GM12878 (cell line): Measurements from ENCODE around the gene HACD4. TPM values are rescaled to one million over a fixed set of nuclear protein-coding genes. Genes with fewer than 3 reads are reported as not detected.

Source experiments
- ATAC-seq: fragments of 200-7000 bp; cut with Tn5 transposase; 3 replicates; pipeline ENCODE4 v1.9.1; 2020; ENCODE audit warnings: mild to moderate bottlenecking, moderate library complexity
- BruUV-seq: library from RNA; stranded (reverse); fragments of 400-500 nt; replicated peaks from 2 replicates; lab custom pipeline; 2021; lab: Mats Ljungman, UMichigan
- CTCF ChIA-PET: fragments of 300-600 bp; sonication (Branson Sonifier 250); formaldehyde crosslinking; extraction: SDS; loops from one replicate; lab custom pipeline; 2021; ENCODE audit warnings: inconsistent platforms; lab: Yijun Ruan, JAX
- POLR2A ChIA-PET: fragments of 350-600 bp; formaldehyde crosslinking; extraction: SDS; loops from one replicate; lab custom pipeline; 2021; ENCODE audit warnings: inconsistent platforms; lab: Charles Lee
- RAD21 ChIA-PET: fragments of 300-600 bp; sonication (Branson Sonifier 250); formaldehyde crosslinking; loops from one replicate; lab custom pipeline; 2023; ENCODE audit warnings: antibody characterized with exemption; ENCODE audit not compliant: unreplicated experiment; lab: Charles Lee
- SMC1A ChIA-PET: fragments of 300-600 bp; sonication (Branson Sonifier 250); formaldehyde crosslinking; loops from one replicate; lab custom pipeline; 2023; ENCODE audit not compliant: unreplicated experiment, uncharacterized antibody; lab: Charles Lee
- DNase-seq: peaks from one replicate; pipeline ENCODE4 v3.0.0-alpha.2; 2011; ENCODE audit warnings: low read depth, low spot score
- FAIRE-seq: peaks from 3 replicates; lab custom pipeline; 2011; peaks lifted over from hg19 to GRCh38; lab: Jason Lieb, UNC
- H2AFZ ChIP-seq: 2 replicates; pipeline ENCODE4 v1.6.0; 2011; ENCODE audit warnings: low read depth, low read length, control low read depth; ENCODE audit not compliant: control insufficient read depth
- H3K27ac ChIP-seq: 2 replicates; pipeline ENCODE4 v1.5.1; 2011; ENCODE audit warnings: control low read depth; ENCODE audit not compliant: control insufficient read depth, insufficient read depth
- H3K27me3 ChIP-seq, 2 experiments: replicated peaks in 1 of 2; 2 replicates each; pipeline versions ENCODE4 v1.6.0 to v1.6.1; 2011; ENCODE audit warnings: low read length in 1 of 2; ENCODE audit not compliant: control insufficient read depth in 2 of 2, insufficient read depth in 2 of 2
- H3K36me3 ChIP-seq, 2 experiments: 2 replicates each; pipeline ENCODE4 v1.5.1; 2011; ENCODE audit warnings: low read length in 1 of 2; ENCODE audit not compliant: control insufficient read depth in 2 of 2, insufficient read depth in 2 of 2
- H3K4me1 ChIP-seq: 2 replicates; pipeline ENCODE4 v1.6.1; 2011; ENCODE audit warnings: mild to moderate bottlenecking, low read length, moderate library complexity, mixed read lengths; ENCODE audit not compliant: control insufficient read depth, insufficient read depth
- H3K4me2 ChIP-seq: 2 replicates; pipeline ENCODE4 v1.6.0; 2011; ENCODE audit warnings: control low read depth; ENCODE audit not compliant: control insufficient read depth, insufficient read depth
- H3K4me3 ChIP-seq: fragments of 200-600 bp; sonication (generic); 2 replicates; pipeline ENCODE4 v1.5.1; 2016
- H3K79me2 ChIP-seq: 2 replicates; pipeline ENCODE4 v1.6.0; 2011; ENCODE audit warnings: low read length; ENCODE audit not compliant: control insufficient read depth, insufficient read depth
- H3K9ac ChIP-seq: 2 replicates; pipeline ENCODE4 v1.8.0; 2011; ENCODE audit warnings: low read length, control low read depth, mixed read lengths; ENCODE audit not compliant: control insufficient read depth, insufficient read depth
- H3K9me3 ChIP-seq: replicated peaks from 3 replicates; pipeline ENCODE4 v1.5.1; 2011; ENCODE audit warnings: mild to moderate bottlenecking, low read length; ENCODE audit not compliant: control insufficient read depth, insufficient read depth
- H4K20me1 ChIP-seq: 2 replicates; pipeline ENCODE4 v1.6.0; 2011; ENCODE audit not compliant: control insufficient read depth, insufficient read depth
- ATF3 ChIP-seq: IDR thresholded peaks from 2 replicates; pipeline ENCODE4 v1.6.1; 2011; ENCODE audit warnings: low read depth, mild to moderate bottlenecking, low read length, moderate library complexity, borderline replicate concordance; ENCODE audit errors: extremely low read depth
- BCL11A ChIP-seq: IDR thresholded peaks from 2 replicates; pipeline ENCODE4 v1.6.1; 2011; ENCODE audit warnings: low read depth, low read length
- E2F8 ChIP-seq: fragments of 450-650 bp; IDR thresholded peaks from 2 replicates; pipeline ENCODE4 v1.6.1; 2018; ENCODE audit warnings: mild to moderate bottlenecking, low read depth, moderate library complexity; ENCODE audit not compliant: partially characterized antibody
- FOS ChIP-seq: IDR thresholded peaks from 3 replicates; pipeline ENCODE4 v1.6.1; 2011; ENCODE audit warnings: borderline replicate concordance; ENCODE audit not compliant: insufficient read length; ENCODE audit errors: extremely low read depth
- HDAC6 ChIP-seq: fragments of 200-600 bp; sonication (generic); IDR thresholded peaks from one replicate; pipeline ENCODE4 v1.8.0; 2017; ENCODE audit warnings: antibody characterized with exemption; ENCODE audit not compliant: unreplicated experiment
- MTA2 ChIP-seq: fragments of 450-650 bp; IDR thresholded peaks from 2 replicates; pipeline ENCODE4 v1.6.1; 2016; ENCODE audit warnings: low read depth, mild to moderate bottlenecking, moderate library complexity
- NFIC ChIP-seq: IDR thresholded peaks from 2 replicates; pipeline ENCODE4 v1.6.1; 2012; ENCODE audit warnings: low read depth, mild to moderate bottlenecking, inconsistent platforms, low read length, moderate library complexity
- NFYA ChIP-seq: IDR thresholded peaks from 2 replicates; pipeline ENCODE4 v1.6.1; 2011; ENCODE audit warnings: low read depth, mild to moderate bottlenecking, low read length, improper control_type of control experiment, borderline replicate concordance
- NFYB ChIP-seq: IDR thresholded peaks from 2 replicates; pipeline ENCODE4 v1.6.1; 2011; ENCODE audit warnings: low read depth, mild to moderate bottlenecking, low read length, improper control_type of control experiment, moderate library complexity; ENCODE audit not compliant: insufficient read depth
- NR2C1 ChIP-seq: fragments of 450-650 bp; IDR thresholded peaks from 2 replicates; pipeline ENCODE4 v1.6.1; 2017; ENCODE audit warnings: antibody characterized with exemption, mild to moderate bottlenecking, moderate library complexity
- NR2C2 ChIP-seq: IDR thresholded peaks from 2 replicates; pipeline ENCODE4 v1.6.1; 2011; ENCODE audit warnings: borderline replicate concordance, low read depth; ENCODE audit not compliant: control insufficient read depth, insufficient read length
- RB1 ChIP-seq: fragments of 450-650 bp; formaldehyde crosslinking; IDR thresholded peaks from 2 replicates; pipeline ENCODE4 v1.6.1; 2017; ENCODE audit warnings: mild to moderate bottlenecking, borderline replicate concordance
- SMAD5 ChIP-seq: IDR thresholded peaks from 2 replicates; pipeline ENCODE4 v1.6.1; 2016; ENCODE audit warnings: antibody characterized with exemption, low read depth
- SREBF2 ChIP-seq: IDR thresholded peaks from 2 replicates; pipeline ENCODE4 v1.6.1; 2012; ENCODE audit warnings: mild to moderate bottlenecking, low read length
- ZNF207 ChIP-seq: fragments of 450-650 bp; IDR thresholded peaks from 2 replicates; pipeline ENCODE4 v1.6.1; 2014; ENCODE audit warnings: antibody characterized with exemption, mild to moderate bottlenecking, borderline replicate concordance
- ZNF622 ChIP-seq: fragments of 450-650 bp; IDR thresholded peaks from 2 replicates; pipeline ENCODE4 v1.6.1; 2017; ENCODE audit warnings: mild to moderate bottlenecking, inconsistent platforms
- WGBS: methylation state at CpG from one replicate; pipeline ENCODE4 v1.1.6; 2016; ENCODE audit warnings: low lambda C conversion rate; ENCODE audit not compliant: insufficient replicate concordance, insufficient coverage; ENCODE audit errors: missing lambda C conversion rate; 5-methylcytosine and 5-hydroxymethylcytosine counted together
- in situ Hi-C: fragments of 300-500 bp; cut with MboI; formaldehyde crosslinking; loops from 9 replicates; pipeline ENCODE4 v1.14.3; 2018; ENCODE audit warnings: mixed read lengths
- intact Hi-C: fragments of 100-400 bp; cut with micrococcal nuclease; formaldehyde crosslinking; loops from one replicate; pipeline ENCODE4 v1.14.2; 2022; ENCODE audit not compliant: unreplicated experiment
- polyA plus RNA-seq, 11 experiments: library from polyadenylated mRNA; depleted of rRNA in 4 of 11; unstranded in 6 of 11; stranded (reverse) in 5 of 11; fragments of >200 nt; fragmentation: Nextera tagmentation in 4 of 11; fragmentation: Illumina TruSeq in 1 of 11; extraction: Ambion mirVana in 4 of 11; extraction: Trizol in 1 of 11; gene quantifications; 1 replicate in 1 of 11; 2 replicates in 10 of 11; pipeline versions ENCODE4 v1.2.1 to v1.2.3, GENCODE V29; 2011 to 2016; ENCODE audit warnings: inconsistent platforms in 2 of 11, missing spikeins in 2 of 11, low read depth in 1 of 11
- total RNA-seq, 4 experiments: library from RNA; depleted of rRNA in 3 of 4; stranded (reverse); fragments of >200 nt in 3 of 4; fragmentation: Illumina TruSeq in 1 of 4; extraction: Trizol in 1 of 4; gene quantifications; 2 replicates each; pipeline versions ENCODE4 v1.2.1 to v1.2.3, GENCODE V29; 2013 to 2021

HACD4 gene
- total and polyA plus RNA-seq, 10 of the 15 experiments (the other 5 are each of a cell fraction or from before 2014, with no cell fraction given), result 3.2 to 7.6 (median 5.7) TPM

- no peaks in the 10 kb centered on the region for H3K79me2 ChIP-seq
- H3K27ac ChIP-seq, result no peak overlapping the region
- FAIRE-seq (no peak), DNase-seq (no peak), ATAC-seq (no peak)
- H3K36me3 ChIP-seq, result no peaks in the 10 kb centered on the region; a peak in 4 of 4 replicates
- H2AFZ ChIP-seq, result no peak overlapping the region
- no peaks in the 10 kb centered on the region for H3K27me3 ChIP-seq
- BruUV-seq, result no TSS peak
- WGBS, result 100% methylated on average over 2 of the region's 2 CpGs
- ChIA-PET POLR2A (no interaction called here), RAD21 (no interaction called here), SMC1A (interaction anchor here (0.7 to 1.6 kb wide), 3 partner anchors 9 to 58 kb away, joined by 3 to 5 read pairs (median 3); no protein-coding TSS in a partner anchor), CTCF (interaction anchor here (3.8 kb wide), 1 partner anchor 108 kb away, joined by 16 read pairs; no protein-coding TSS in a partner anchor)
- H3K4me3 ChIP-seq, result no peak overlapping the region
- H4K20me1 ChIP-seq, result no peaks in the 10 kb centered on the region
- H3K9ac ChIP-seq, result no peak overlapping the region
- peaks cover 9% of the 10 kb centered on the region for H3K4me1 ChIP-seq
- intact Hi-C loops (no loop called here), in situ Hi-C loops (no loop called here)
- H3K9me3 ChIP-seq, result no peaks in the 10 kb centered on the region; the same call in 2 of the 3 replicates
- no peak overlapping the region for H3K4me2 ChIP-seq
- TF ChIP-seq NFIC (no peak), NFYB (no peak), NR2C2 (no peak)
These were observed 29.4 kb downstream of the HACD4 start for GRCh38 chr9:21002040-21002439.

GRCh38 chr9:21001581-21001980 lies 29.9 kb downstream of the HACD4 start:
- 0% methylated on average over 1 of the region's 1 CpG for WGBS
- TSS peak; percentile 9 for BruUV-seq
- no peak for FAIRE-seq
- Histone ChIP-seq H2AFZ (no peak overlapping the region), H3K79me2 (no peaks in the 10 kb centered on the region), H3K36me3 (no peaks in the 10 kb centered on the region; a peak in 4 of 4 replicates), H3K27ac (no peak overlapping the region), H4K20me1 (no peaks in the 10 kb centered on the region), H3K4me3 (no peak overlapping the region), H3K4me1 (peaks cover 14% of the 10 kb centered on the region), H3K4me2 (no peak overlapping the region), H3K27me3 (no peaks in the 10 kb centered on the region), H3K9me3 (no peaks in the 10 kb centered on the region; the same call in 2 of the 3 replicates), H3K9ac (no peak overlapping the region)
- SMC1A ChIA-PET, result interaction anchor here (0.7 to 1.6 kb wide), 3 partner anchors 10 to 59 kb away, joined by 3 to 5 read pairs (median 3); no protein-coding TSS in a partner anchor
- intact Hi-C loops (no loop called here), in situ Hi-C loops (no loop called here)
- ATAC-seq, result no peak
- no peak for DNase-seq
- POLR2A ChIA-PET, result no interaction called here
- CTCF ChIA-PET, result interaction anchor here (3.8 kb wide), 1 partner anchor 108 kb away, joined by 16 read pairs; no protein-coding TSS in a partner anchor
- RAD21 ChIA-PET, result no interaction called here
- TF ChIP-seq FOS, result no peak
- TF ChIP-seq E2F8, result no peak
- TF ChIP-seq MTA2, result no peak
- no peak for TF ChIP-seq RB1
- no peak for TF ChIP-seq ZNF207
- no peak for TF ChIP-seq HDAC6
- no peak for TF ChIP-seq SREBF2
- TF ChIP-seq BCL11A, result no peak
- no peak for TF ChIP-seq SMAD5
- TF ChIP-seq NR2C1, result no peak
- TF ChIP-seq ATF3, result no peak
- no peak for TF ChIP-seq ZNF622
- TF ChIP-seq NFYA, result no peak
